Measurements from ENCODE around the gene FIBP.
A peak's percentile ranks its signal among the peaks of the same experiment; 100 is the strongest.

The FIBP gene

DNA sequence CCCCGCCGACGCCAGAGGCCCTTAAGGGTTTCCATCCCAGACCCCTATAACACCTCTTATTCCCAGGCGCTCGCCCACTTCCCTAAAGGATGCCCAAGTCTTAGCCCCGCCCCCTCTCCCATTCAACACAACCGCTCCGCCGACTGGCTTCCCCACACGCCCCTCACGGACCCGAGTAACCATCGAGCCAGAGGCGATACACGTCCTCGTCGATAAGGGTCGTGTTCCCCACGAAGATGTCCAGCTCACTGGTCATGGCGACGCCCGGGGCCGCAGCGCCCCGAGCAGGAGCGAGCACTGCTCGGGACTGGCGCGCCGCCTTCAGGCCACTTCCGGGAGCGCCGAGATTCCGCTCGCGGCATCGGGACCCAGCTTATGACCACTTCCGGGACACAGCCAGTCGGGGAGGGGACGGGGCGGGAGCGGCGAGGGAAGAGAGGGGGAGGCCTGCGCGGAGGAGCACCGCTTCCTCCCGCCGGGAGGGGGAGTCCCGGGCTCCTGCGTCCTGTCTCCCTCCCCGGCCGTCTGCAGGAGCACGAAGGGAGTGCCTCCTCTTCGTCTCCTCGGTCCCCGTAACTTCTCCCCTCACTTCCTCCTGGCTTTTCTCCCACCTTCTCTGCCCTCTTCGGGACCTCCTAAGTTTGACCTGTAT is at the start of gene FIBP:
TSS of gene FIBP (minus strand) at position 309 of the 652 bp plus-strand sequence. CDS start at position 256, 53 bp downstream.
- TF ChIP-seq, protein P1, sequence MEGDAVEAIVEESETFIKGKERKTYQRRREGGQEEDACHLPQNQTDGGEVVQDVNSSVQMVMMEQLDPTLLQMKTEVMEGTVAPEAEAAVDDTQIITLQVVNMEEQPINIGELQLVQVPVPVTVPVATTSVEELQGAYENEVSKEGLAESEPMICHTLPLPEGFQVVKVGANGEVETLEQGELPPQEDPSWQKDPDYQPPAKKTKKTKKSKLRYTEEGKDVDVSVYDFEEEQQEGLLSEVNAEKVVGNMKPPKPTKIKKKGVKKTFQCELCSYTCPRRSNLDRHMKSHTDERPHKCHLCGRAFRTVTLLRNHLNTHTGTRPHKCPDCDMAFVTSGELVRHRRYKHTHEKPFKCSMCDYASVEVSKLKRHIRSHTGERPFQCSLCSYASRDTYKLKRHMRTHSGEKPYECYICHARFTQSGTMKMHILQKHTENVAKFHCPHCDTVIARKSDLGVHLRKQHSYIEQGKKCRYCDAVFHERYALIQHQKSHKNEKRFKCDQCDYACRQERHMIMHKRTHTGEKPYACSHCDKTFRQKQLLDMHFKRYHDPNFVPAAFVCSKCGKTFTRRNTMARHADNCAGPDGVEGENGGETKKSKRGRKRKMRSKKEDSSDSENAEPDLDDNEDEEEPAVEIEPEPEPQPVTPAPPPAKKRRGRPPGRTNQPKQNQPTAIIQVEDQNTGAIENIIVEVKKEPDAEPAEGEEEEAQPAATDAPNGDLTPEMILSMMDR (conservative IDR thresholded peaks at IDR 0.05; ENCODE audit: control insufficient read depth, insufficient read depth, low read depth, low read length): peak; percentile 48
- peak within 1 kb of the TSS; percentile 85 for H3K4me3 ChIP-seq (ENCODE audit: control insufficient read depth, low read depth, low read length)
- DNase-seq (ENCODE audit: low read depth): peak; percentile 95

DNA sequence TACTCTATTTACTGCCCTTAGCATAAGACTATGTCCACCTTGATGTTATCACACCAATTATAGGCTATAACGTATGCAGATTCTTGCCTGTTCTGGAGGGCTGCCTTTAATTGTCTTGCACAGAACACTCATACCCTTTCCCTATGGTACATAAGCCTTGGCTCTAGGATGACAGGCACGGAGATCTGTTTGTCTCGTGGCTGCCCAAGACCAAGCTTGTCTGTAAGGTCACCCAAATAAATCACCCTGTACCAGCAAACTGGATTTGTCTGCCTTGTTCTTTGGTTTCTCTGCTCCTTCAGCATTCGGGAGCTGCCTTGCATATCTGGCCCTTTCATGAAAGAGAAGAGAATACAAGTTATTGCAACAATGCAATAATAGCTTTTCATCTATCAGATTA is 49.5 kb upstream of the FIBP start:
- TF ChIP-seq, protein P1 (conservative IDR thresholded peaks at IDR 0.05; ENCODE audit: control insufficient read depth, insufficient read depth, low read depth, low read length): no peak
- no peak for DNase-seq (ENCODE audit: low read depth)
- H3K4me3 ChIP-seq (ENCODE audit: control insufficient read depth, low read depth, low read length): no peak overlapping the region

DNA sequence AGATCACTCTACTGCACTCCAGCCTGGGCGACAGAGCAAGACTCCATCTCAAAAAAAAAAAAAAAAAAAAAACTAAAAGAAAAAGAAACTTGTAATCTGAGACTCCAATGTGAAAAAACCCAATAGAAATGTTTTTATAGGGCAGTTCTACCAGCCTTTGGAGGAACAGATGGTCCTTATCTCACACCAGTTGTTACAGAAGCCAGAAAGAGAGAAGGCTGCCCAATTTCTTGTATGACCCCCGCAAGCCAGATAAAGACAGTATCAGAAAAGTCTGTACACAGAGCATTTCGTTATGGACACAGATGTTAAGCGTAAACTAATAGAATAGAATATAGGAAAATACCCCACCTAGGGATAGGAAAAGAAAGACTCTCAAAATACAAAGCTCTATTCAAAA is 45.7 kb upstream of the FIBP start:
- H3K4me3 ChIP-seq (ENCODE audit: control insufficient read depth, low read depth, low read length): no peak overlapping the region
- no peak for DNase-seq (ENCODE audit: low read depth)
- TF ChIP-seq, protein P1 (conservative IDR thresholded peaks at IDR 0.05; ENCODE audit: control insufficient read depth, insufficient read depth, low read depth, low read length): no peak

DNA sequence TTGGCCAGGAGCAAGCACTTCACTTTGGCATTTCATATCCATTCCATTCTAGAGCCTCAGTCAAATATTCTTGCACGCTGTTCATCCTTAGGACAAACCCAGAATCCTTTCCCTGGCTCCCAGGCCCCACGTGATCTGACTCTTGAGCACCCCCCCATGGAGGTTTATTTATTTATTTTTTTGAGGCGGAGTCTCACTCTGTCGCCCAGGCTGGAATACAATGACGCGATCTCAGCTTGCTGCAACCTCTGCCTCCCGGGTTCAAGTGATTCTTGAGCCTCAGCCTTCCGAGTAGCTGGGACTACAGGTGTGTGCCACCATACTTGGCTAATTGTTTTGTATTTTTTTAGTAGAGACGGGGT is 44.3 kb upstream of the FIBP start:
- DNase-seq (ENCODE audit: low read depth): no peak
- TF ChIP-seq, protein P1 (conservative IDR thresholded peaks at IDR 0.05; ENCODE audit: control insufficient read depth, insufficient read depth, low read depth, low read length): no peak
- no peak overlapping the region for H3K4me3 ChIP-seq (ENCODE audit: control insufficient read depth, low read depth, low read length)

DNA sequence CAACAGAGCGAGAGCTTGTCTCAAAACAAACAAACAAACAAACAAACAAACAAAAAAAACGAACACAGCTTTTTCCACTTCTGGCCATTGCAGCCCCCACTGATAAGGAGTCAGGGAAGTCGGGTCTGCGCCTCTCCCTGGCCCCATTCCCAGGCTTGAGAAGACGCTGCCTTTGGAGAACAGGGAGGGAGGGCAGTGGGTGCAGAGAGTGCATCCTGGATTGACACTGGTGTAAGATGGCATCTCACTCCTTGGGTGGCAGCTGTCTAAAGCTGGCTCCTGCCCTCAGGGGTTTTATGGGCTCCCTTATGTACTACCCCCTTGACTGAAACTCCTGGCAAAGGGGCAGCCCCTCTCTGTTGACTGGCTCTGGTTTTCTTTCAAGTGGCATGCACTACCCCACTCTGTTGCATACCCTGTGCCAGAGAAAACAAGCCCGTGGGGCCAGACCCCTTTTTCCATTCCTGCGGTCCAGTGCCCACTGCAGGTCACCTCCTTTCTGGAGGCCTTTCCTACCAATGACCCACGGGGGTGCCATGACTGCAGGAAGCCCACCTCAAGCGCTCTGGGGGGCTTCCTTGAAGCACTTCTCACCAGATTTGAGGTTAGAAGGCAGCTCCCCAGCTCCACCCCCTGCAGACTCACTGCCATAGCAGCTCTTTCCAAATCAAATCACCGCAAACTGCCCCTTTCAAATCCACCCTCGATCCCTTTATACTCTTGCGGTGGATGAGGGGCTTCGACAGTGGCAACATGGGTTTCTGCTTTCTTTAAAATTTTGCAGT is 43.7 kb upstream of the FIBP start:
- TF ChIP-seq, protein P1 (conservative IDR thresholded peaks at IDR 0.05; ENCODE audit: control insufficient read depth, insufficient read depth, low read depth, low read length): no peak
- no peak overlapping the region for H3K4me3 ChIP-seq (ENCODE audit: control insufficient read depth, low read depth, low read length)
- DNase-seq (ENCODE audit: low read depth): no peak

DNA sequence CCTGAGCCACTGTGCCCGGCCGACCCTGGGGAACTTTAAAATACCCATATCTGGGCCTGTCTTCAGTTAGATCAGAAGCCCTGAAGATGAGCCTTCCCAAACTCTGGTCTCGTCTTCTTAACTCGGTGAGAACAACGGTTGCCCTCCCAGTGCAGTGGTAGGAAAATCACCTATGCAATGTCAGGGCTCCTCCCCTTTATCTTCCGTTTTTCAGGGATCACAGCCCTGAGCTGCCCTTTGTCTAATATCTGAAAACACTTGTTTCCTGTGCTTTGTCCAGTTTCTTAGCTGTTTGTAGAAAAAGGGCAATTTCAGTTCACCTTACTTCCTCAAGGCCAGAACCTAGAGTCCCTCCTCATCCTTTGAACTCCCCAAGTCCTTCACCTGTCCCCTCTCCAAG is 40.4 kb upstream of the FIBP start:
- TF ChIP-seq, protein P1 (conservative IDR thresholded peaks at IDR 0.05; ENCODE audit: control insufficient read depth, insufficient read depth, low read depth, low read length): no peak
- DNase-seq (ENCODE audit: low read depth): no peak
- H3K4me3 ChIP-seq (ENCODE audit: control insufficient read depth, low read depth, low read length): no peak overlapping the region

Measured in fibroblast of mammary gland (primary cell).